ENCODE data around the gene MAP4K4. TPM values are rescaled to one million over a fixed set of nuclear protein-coding genes. Genes with fewer than 3 reads are reported as not detected.

MAP4K4 gene
- total and polyA plus RNA-seq, 2 experiments from 2014 or later: 61.6 to 131 TPM

GRCh38 chr2:101777337-101777736 is 79.8 kb downstream of the MAP4K4 start:
- TF ChIP-seq CTCF (IDR thresholded peaks at IDR 0.05; ENCODE audit: low read depth, low read length): no peak

GRCh38 chr2:101778102-101778501 is 80.6 kb downstream of the MAP4K4 start:
- Histone ChIP-seq H3K4me3 (no peak overlapping the region), H3K4me1 (ENCODE audit: low read depth) (peaks cover 16% of the 10 kb centered on the region), H3K36me3 (no peaks in the 10 kb centered on the region), H3K27ac (no peak overlapping the region), H3K27me3 (no peaks in the 10 kb centered on the region), H3K9me3 (ENCODE audit: low read depth) (no peaks in the 10 kb centered on the region)
- DNase-seq (ENCODE audit: low read depth in 1 of 2, low spot score in 1 of 2): no peak
- no peak for TF ChIP-seq CTCF (IDR thresholded peaks at IDR 0.05; ENCODE audit: low read depth, low read length)

More at GRCh38 chr2:101777337-101777736, 79.8 kb downstream of the MAP4K4 start:
- DNase-seq (ENCODE audit: low read depth in 1 of 2, low spot score in 1 of 2): no peak
- Histone ChIP-seq H3K36me3 (no peaks in the 10 kb centered on the region), H3K4me1 (ENCODE audit: low read depth) (peaks cover 16% of the 10 kb centered on the region), H3K27ac (no peak overlapping the region), H3K9me3 (ENCODE audit: low read depth) (no peaks in the 10 kb centered on the region), H3K4me3 (no peak overlapping the region), H3K27me3 (no peaks in the 10 kb centered on the region)

GRCh38 chr2:101779190-101779589 is 81.7 kb downstream of the MAP4K4 start:
- Histone ChIP-seq H3K27me3 (no peaks in the 10 kb centered on the region), H3K27ac (no peak overlapping the region), H3K9me3 (ENCODE audit: low read depth) (no peaks in the 10 kb centered on the region), H3K4me3 (no peak overlapping the region), H3K4me1 (ENCODE audit: low read depth) (peaks cover 16% of the 10 kb centered on the region), H3K36me3 (no peaks in the 10 kb centered on the region)
- no peak for TF ChIP-seq CTCF (IDR thresholded peaks at IDR 0.05; ENCODE audit: low read depth, low read length)
- DNase-seq (ENCODE audit: low read depth in 1 of 2, low spot score in 1 of 2): no peak

GRCh38 chr2:101779656-101780055 is 82.1 kb downstream of the MAP4K4 start:
- Histone ChIP-seq H3K4me1 (ENCODE audit: low read depth) (peaks cover 16% of the 10 kb centered on the region), H3K27me3 (no peaks in the 10 kb centered on the region), H3K4me3 (no peak overlapping the region), H3K36me3 (no peaks in the 10 kb centered on the region), H3K9me3 (ENCODE audit: low read depth) (no peaks in the 10 kb centered on the region), H3K27ac (no peak overlapping the region)
- no peak for TF ChIP-seq CTCF (IDR thresholded peaks at IDR 0.05; ENCODE audit: low read depth, low read length)
- no peak for DNase-seq (ENCODE audit: low read depth in 1 of 2, low spot score in 1 of 2)

- no peak for DNase-seq (ENCODE audit: low read depth in 1 of 2, low spot score in 1 of 2)
- Histone ChIP-seq H3K4me1 (ENCODE audit: low read depth) (peaks cover 2% of the 10 kb centered on the region), H3K4me3 (no peak overlapping the region), H3K27ac (no peak overlapping the region), H3K36me3 (no peaks in the 10 kb centered on the region), H3K9me3 (ENCODE audit: low read depth) (no peaks in the 10 kb centered on the region), H3K27me3 (no peaks in the 10 kb centered on the region)
- TF ChIP-seq CTCF (IDR thresholded peaks at IDR 0.05; ENCODE audit: low read depth, low read length): no peak
These were observed 83.8 kb downstream of the MAP4K4 start for GRCh38 chr2:101781326-101781725.
